ENCODE data around the gene TMX1. TPM values are rescaled to one million over a fixed set of nuclear protein-coding genes. Genes with fewer than 3 reads are reported as not detected.

Gene TMX1
- total RNA-seq, 6 experiments from 2014 or later = 38.3 to 48.3 (median 46.0) TPM

DNA sequence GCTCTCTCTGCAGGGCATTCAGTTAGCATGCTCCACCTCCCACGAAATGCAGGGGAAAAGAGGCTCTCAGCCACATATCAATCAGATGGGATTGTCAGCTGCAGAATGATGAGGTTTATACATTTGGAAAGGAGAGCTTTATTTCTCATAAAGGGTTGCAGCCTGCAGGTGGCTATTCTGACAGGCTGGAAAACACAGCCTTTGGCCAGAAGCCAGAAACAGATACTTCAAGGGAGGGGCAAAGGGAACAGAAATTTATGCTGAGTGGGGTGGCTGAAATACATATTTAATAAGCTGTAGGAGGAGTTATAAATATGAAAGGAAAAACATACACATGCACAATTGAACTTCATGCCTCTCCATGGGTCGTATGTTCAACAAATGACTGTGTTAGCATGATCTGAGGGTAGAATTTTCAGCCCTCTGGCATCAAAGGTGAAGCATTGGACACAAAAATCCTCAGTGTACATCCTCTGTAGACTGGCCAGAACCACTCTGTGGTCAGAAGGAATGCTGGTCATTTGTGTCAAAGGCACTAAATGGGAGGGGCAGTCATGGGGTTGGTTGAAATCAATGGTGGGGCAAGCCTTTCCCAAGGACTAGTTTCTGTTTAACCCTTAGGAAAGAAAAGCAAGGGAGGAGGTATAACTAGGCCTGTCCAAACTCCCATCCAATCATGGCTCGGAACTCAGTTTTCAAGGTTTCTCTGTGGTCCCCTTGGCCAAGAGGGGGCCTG, 62.4 kb downstream of the TMX1 start:
- peaks cover 2% of the 10 kb centered on the region; the same call in 1 of the 2 replicates for H3K27me3 Mint-ChIP-seq (ENCODE audit: insufficient read depth)
- no peaks in the 10 kb centered on the region for H3K36me3 Mint-ChIP-seq (ENCODE audit: low read depth)
- no peak for DNase-seq
- H3K9me3 Mint-ChIP-seq = no peaks in the 10 kb centered on the region
- no peak overlapping the region for H3K4me3 Mint-ChIP-seq
- TF ChIP-seq, protein P1, sequence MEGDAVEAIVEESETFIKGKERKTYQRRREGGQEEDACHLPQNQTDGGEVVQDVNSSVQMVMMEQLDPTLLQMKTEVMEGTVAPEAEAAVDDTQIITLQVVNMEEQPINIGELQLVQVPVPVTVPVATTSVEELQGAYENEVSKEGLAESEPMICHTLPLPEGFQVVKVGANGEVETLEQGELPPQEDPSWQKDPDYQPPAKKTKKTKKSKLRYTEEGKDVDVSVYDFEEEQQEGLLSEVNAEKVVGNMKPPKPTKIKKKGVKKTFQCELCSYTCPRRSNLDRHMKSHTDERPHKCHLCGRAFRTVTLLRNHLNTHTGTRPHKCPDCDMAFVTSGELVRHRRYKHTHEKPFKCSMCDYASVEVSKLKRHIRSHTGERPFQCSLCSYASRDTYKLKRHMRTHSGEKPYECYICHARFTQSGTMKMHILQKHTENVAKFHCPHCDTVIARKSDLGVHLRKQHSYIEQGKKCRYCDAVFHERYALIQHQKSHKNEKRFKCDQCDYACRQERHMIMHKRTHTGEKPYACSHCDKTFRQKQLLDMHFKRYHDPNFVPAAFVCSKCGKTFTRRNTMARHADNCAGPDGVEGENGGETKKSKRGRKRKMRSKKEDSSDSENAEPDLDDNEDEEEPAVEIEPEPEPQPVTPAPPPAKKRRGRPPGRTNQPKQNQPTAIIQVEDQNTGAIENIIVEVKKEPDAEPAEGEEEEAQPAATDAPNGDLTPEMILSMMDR (IDR thresholded peaks at IDR 0.05) = no peak
- H3K27ac Mint-ChIP-seq = no peak overlapping the region; the same call in 1 of the 2 replicates
- peaks cover 72% of the 10 kb centered on the region for H3K4me1 Mint-ChIP-seq (ENCODE audit: low read depth)

DNA sequence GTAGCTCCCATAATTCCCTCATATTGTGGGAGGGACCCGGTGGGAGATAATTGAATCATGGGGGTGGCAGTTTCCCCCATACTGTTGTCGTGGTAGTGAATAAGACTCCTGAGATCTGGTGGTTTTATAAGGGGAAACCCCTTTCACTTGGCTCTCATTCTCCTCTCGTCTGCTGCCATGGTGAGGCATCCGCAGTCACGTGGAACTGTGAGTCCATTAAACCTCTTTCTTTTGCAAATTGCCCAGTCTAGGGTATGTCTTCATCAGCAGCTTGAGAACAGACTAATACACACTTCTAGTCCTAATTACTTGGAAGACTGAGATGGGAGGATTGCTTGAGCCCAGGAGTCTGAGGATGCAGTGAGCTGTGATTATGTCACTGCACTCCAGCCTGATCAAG, 64.4 kb downstream of the TMX1 start:
- DNase-seq = peak; percentile 60
- H3K36me3 Mint-ChIP-seq (ENCODE audit: low read depth) = no peaks in the 10 kb centered on the region
- H3K9me3 Mint-ChIP-seq = no peaks in the 10 kb centered on the region
- H3K27ac Mint-ChIP-seq = peak overlapping the region; percentile 75
- peaks cover 2% of the 10 kb centered on the region for H3K27me3 Mint-ChIP-seq (ENCODE audit: insufficient read depth)
- H3K4me1 Mint-ChIP-seq (ENCODE audit: low read depth) = peaks cover 67% of the 10 kb centered on the region
- peak overlapping the region; percentile 63 for H3K4me3 Mint-ChIP-seq
- TF ChIP-seq, protein P1 (IDR thresholded peaks at IDR 0.05) = no peak

DNA sequence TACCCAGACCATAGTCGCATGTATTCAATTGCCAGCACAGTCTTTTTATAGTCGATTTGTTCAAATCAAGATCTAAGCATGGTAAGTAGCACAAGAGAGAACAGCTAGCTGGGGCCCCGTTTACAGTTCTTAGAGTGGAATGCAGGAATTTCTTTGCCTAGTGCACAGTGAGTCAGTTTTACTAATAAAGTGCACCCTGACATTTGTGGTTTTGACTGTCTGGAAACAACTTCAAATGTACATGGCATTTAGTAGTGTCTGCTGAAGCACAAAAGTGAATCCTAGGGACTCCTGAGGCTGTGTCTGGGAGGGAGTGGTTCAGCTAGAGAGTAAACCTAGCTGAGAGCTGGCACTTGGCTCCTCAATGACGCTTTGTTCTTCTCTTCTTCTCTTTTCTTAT, 64.9 kb downstream of the TMX1 start:
- peak overlapping the region; percentile 75 for H3K27ac Mint-ChIP-seq
- H3K9me3 Mint-ChIP-seq = no peaks in the 10 kb centered on the region
- peaks cover 65% of the 10 kb centered on the region for H3K4me1 Mint-ChIP-seq (ENCODE audit: low read depth)
- peak overlapping the region; percentile 63 for H3K4me3 Mint-ChIP-seq
- TF ChIP-seq, protein P1 (IDR thresholded peaks at IDR 0.05) = no peak
- peak; percentile 97 for DNase-seq
- no peaks in the 10 kb centered on the region for H3K36me3 Mint-ChIP-seq (ENCODE audit: low read depth)
- H3K27me3 Mint-ChIP-seq (ENCODE audit: insufficient read depth) = peaks cover 2% of the 10 kb centered on the region

DNA sequence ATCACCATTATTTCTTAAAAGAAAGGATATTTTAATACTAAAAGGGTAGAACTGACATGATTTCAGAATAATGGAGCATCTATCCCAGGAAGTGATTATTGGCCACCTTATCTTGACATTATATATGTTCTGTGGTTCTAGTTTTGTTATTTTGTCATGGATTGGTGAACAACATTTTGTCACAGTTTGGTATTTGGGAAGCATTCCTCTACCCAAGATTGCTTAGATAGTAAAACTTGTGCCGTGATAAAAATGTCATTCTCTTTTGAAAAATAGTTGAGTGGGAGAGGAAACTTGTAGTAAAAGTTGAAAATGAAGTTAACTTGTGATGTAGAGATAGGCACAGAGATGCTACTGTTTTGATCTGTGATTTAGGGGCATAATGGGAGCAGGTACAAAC, 65.7 kb downstream of the TMX1 start:
- no peaks in the 10 kb centered on the region for H3K9me3 Mint-ChIP-seq
- H3K4me1 Mint-ChIP-seq (ENCODE audit: low read depth) = peaks cover 72% of the 10 kb centered on the region
- peaks cover 2% of the 10 kb centered on the region for H3K27me3 Mint-ChIP-seq (ENCODE audit: insufficient read depth)
- H3K4me3 Mint-ChIP-seq = no peak overlapping the region
- H3K36me3 Mint-ChIP-seq (ENCODE audit: low read depth) = no peaks in the 10 kb centered on the region
- H3K27ac Mint-ChIP-seq = peak overlapping the region; percentile 6; the same call in 1 of the 2 replicates
- TF ChIP-seq, protein P1 (IDR thresholded peaks at IDR 0.05) = no peak
- DNase-seq = no peak

Other genes starting within 250 kb of the TMX1 start
- gene TRIM9, start 145.1 kb upstream of the TMX1 start, total RNA-seq (2021; fragmentation: NEBNext Ultra II Directional; extraction: Animal tissue kit (Norgen Biotek cat#: 25700)) = under 1 TPM in 1 of 6 experiments, not detected in 5; 0.05 TPM

Data from HFFc6 (cell line).